MM.1S (cell line): ENCODE data around the gene USP47.

Experiments
- DNase-seq: peaks from one replicate; pipeline ENCODE4 v3.0.0-alpha.2; 2015
- H2AFZ ChIP-seq: fragments of 300-600 bp; sonication (generic); 2 replicates; pipeline ENCODE4 v1.6.0; 2016; ENCODE audit warnings: antibody characterized with exemption, low read length
- H3F3A ChIP-seq: fragments of 300-600 bp; sonication (generic); 2 replicates; pipeline ENCODE4 v1.6.1; 2016; ENCODE audit warnings: mild to moderate bottlenecking, antibody characterized with exemption, low read length, moderate library complexity, mixed read lengths; ENCODE audit not compliant: insufficient read depth
- H3K27ac ChIP-seq: fragments of 300-600 bp; sonication (generic); 2 replicates; pipeline ENCODE4 v1.5.1; 2016; ENCODE audit warnings: mild to moderate bottlenecking, low read length
- H3K27me3 ChIP-seq: fragments of 300-600 bp; sonication (generic); replicated peaks from 2 replicates; pipeline ENCODE4 v1.6.0; 2016; ENCODE audit warnings: low read length; ENCODE audit not compliant: insufficient read depth
- H3K36me3 ChIP-seq: fragments of 300-600 bp; sonication (generic); replicated peaks from 2 replicates; pipeline ENCODE4 v1.6.1; 2016; ENCODE audit warnings: mild to moderate bottlenecking, low read length, mixed read lengths; ENCODE audit not compliant: insufficient read depth
- H3K4me1 ChIP-seq: fragments of 300-600 bp; sonication (generic); 2 replicates; pipeline ENCODE4 v1.6.1; 2016; ENCODE audit warnings: low read length, mixed read lengths
- H3K4me2 ChIP-seq: fragments of 300-600 bp; sonication (generic); 2 replicates; pipeline ENCODE4 v1.6.0; 2016; ENCODE audit warnings: low read depth, low read length
- H3K4me3 ChIP-seq: fragments of 300-600 bp; sonication (generic); 2 replicates; pipeline ENCODE4 v1.5.1; 2016; ENCODE audit warnings: low read length, mixed read lengths
- H3K79me2 ChIP-seq: fragments of 300-600 bp; sonication (generic); 2 replicates; pipeline ENCODE4 v1.6.1; 2016; ENCODE audit warnings: mixed run types, low read length, mixed read lengths
- H3K9ac ChIP-seq: fragments of 300-600 bp; sonication (generic); 2 replicates; pipeline ENCODE4 v1.6.1; 2016; ENCODE audit warnings: low read length, mixed read lengths
- H3K9me2 ChIP-seq: fragments of 300-600 bp; sonication (generic); replicated peaks from 2 replicates; pipeline ENCODE4 v1.6.1; 2016; ENCODE audit warnings: mild to moderate bottlenecking, low read length, mixed read lengths; ENCODE audit not compliant: insufficient read depth
- H3K9me3 ChIP-seq: fragments of 300-600 bp; sonication (generic); replicated peaks from 2 replicates; pipeline ENCODE4 v1.6.1; 2016; ENCODE audit warnings: mild to moderate bottlenecking, low read length, mixed read lengths; ENCODE audit not compliant: insufficient read depth
- H4K20me1 ChIP-seq: fragments of 300-600 bp; sonication (generic); 2 replicates; pipeline ENCODE4 v1.6.1; 2016; ENCODE audit warnings: mild to moderate bottlenecking, low read length, moderate library complexity, mixed read lengths; ENCODE audit not compliant: insufficient read depth
- CTCF ChIP-seq: fragments of 300-600 bp; sonication (generic); IDR thresholded peaks from 2 replicates; pipeline ENCODE4 v1.5.1; 2016; ENCODE audit warnings: antibody characterized with exemption, low read length, mixed read lengths
- EZH2 ChIP-seq: fragments of 300-600 bp; sonication (generic); optimal IDR thresholded peaks from 2 replicates; pipeline ENCODE3; 2017; ENCODE audit warnings: low read depth, mild to moderate bottlenecking, antibody characterized with exemption, low read length, mixed read lengths
- EZH2phosphoT487 ChIP-seq: fragments of 300-600 bp; sonication (generic); IDR thresholded peaks from 2 replicates; pipeline ENCODE4 v1.6.1; 2018; ENCODE audit warnings: antibody characterized with exemption, low read length

Gene USP47

GRCh38 chr11:11798586-11799438, 43.0 kb upstream of the USP47 start:
- Histone ChIP-seq H3K79me2 (no peaks in the 10 kb centered on the region), H3K9me2 (no peaks in the 10 kb centered on the region), H3K4me1 (no peaks in the 10 kb centered on the region), H3F3A (no peaks in the 10 kb centered on the region), H3K36me3 (no peaks in the 10 kb centered on the region), H2AFZ (no peak overlapping the region), H4K20me1 (no peaks in the 10 kb centered on the region), H3K9ac (no peak overlapping the region), H3K27ac (no peak overlapping the region), H3K4me3 (no peak overlapping the region), H3K4me2 (no peak overlapping the region), H3K27me3 (no peaks in the 10 kb centered on the region), H3K9me3 (no peaks in the 10 kb centered on the region)
- DNase-seq = peak; percentile 76
- TF ChIP-seq CTCF (peak; percentile 93), EZH2phosphoT487 (no peak)

- Histone ChIP-seq H3K27me3 (no peaks in the 10 kb centered on the region), H3K36me3 (no peaks in the 10 kb centered on the region), H4K20me1 (no peaks in the 10 kb centered on the region), H2AFZ (no peak overlapping the region), H3K4me1 (no peaks in the 10 kb centered on the region), H3K4me3 (no peak overlapping the region), H3K4me2 (no peak overlapping the region), H3K27ac (no peak overlapping the region), H3K9me2 (no peaks in the 10 kb centered on the region), H3K9me3 (no peaks in the 10 kb centered on the region), H3K9ac (no peak overlapping the region), H3F3A (no peaks in the 10 kb centered on the region), H3K79me2 (no peaks in the 10 kb centered on the region)
- TF ChIP-seq EZH2phosphoT487 = no peak
- TF ChIP-seq CTCF = no peak
- TF ChIP-seq EZH2 = no peak
- no peak for DNase-seq
Measured at GRCh38 chr11:11805228-11805627, 36.5 kb upstream of the USP47 start.

- H3K9me2 ChIP-seq = no peaks in the 10 kb centered on the region
- H3K9ac ChIP-seq = no peak overlapping the region
- no peaks in the 10 kb centered on the region for H3K9me3 ChIP-seq
- H2AFZ ChIP-seq = no peak overlapping the region
- H3F3A ChIP-seq = no peaks in the 10 kb centered on the region
- no peaks in the 10 kb centered on the region for H3K27me3 ChIP-seq
- no peak overlapping the region for H3K4me2 ChIP-seq
- no peaks in the 10 kb centered on the region for H4K20me1 ChIP-seq
- no peak for DNase-seq
- H3K4me1 ChIP-seq = no peaks in the 10 kb centered on the region
- no peaks in the 10 kb centered on the region for H3K79me2 ChIP-seq
- H3K36me3 ChIP-seq = no peaks in the 10 kb centered on the region
- no peak for TF ChIP-seq CTCF
- no peak for TF ChIP-seq EZH2phosphoT487
- TF ChIP-seq EZH2 = no peak
- no peak overlapping the region for H3K4me3 ChIP-seq
- no peak overlapping the region for H3K27ac ChIP-seq
Measured at GRCh38 chr11:11806074-11806473, 35.7 kb upstream of the USP47 start.
